WTC11 (cell line): Measurements from ENCODE around the gene SCUBE1.

Experiments
- ATF2 ChIP-seq: sonication (generic); formaldehyde crosslinking; IDR thresholded peaks from 2 replicates; pipeline ENCODE4 v1.8.1; 2022; ENCODE audit warnings: low read depth, missing genetic modification reagents, borderline replicate concordance
- ATF3 ChIP-seq: sonication (generic); formaldehyde crosslinking; conservative IDR thresholded peaks from 2 replicates; pipeline ENCODE4 v1.8.1; 2022; ENCODE audit warnings: mild to moderate bottlenecking, missing genetic modification reagents
- CTCF ChIP-seq: fragments of 200-600 bp; IDR thresholded peaks from 2 replicates; pipeline ENCODE4 v1.8.0; 2022; ENCODE audit warnings: antibody characterized with exemption
- ELF4 ChIP-seq: sonication (generic); formaldehyde crosslinking; IDR thresholded peaks from 2 replicates; pipeline ENCODE4 v1.8.1; 2022; ENCODE audit warnings: low read depth, mild to moderate bottlenecking, moderate library complexity, missing genetic modification reagents
- EMX1 ChIP-seq: fragments of 250-450 bp; sonication (Bioruptor Pico); IDR thresholded peaks from 2 replicates; pipeline ENCODE4 v1.8.0; 2021; ENCODE audit warnings: mild to moderate bottlenecking
- ERG ChIP-seq: fragments of 250-450 bp; sonication (Bioruptor Pico); IDR thresholded peaks from 2 replicates; pipeline ENCODE4 v1.8.0; 2021; ENCODE audit warnings: mild to moderate bottlenecking
- HMGXB4 ChIP-seq: sonication (generic); formaldehyde crosslinking; IDR thresholded peaks from 2 replicates; pipeline ENCODE4 v1.8.1; 2023; ENCODE audit warnings: mild to moderate bottlenecking, moderate library complexity, missing genetic modification reagents
- KAT7 ChIP-seq: sonication (generic); formaldehyde crosslinking; IDR thresholded peaks from 2 replicates; pipeline ENCODE4 v1.8.1; 2023; ENCODE audit warnings: missing genetic modification reagents, mild to moderate bottlenecking, borderline replicate concordance
- NR1H2 ChIP-seq: sonication (generic); formaldehyde crosslinking; IDR thresholded peaks from 2 replicates; pipeline ENCODE4 v1.9.0; 2021; ENCODE audit warnings: mild to moderate bottlenecking, moderate library complexity, missing genetic modification reagents
- TCF7 ChIP-seq: sonication (generic); formaldehyde crosslinking; IDR thresholded peaks from 2 replicates; pipeline ENCODE4 v1.8.0; 2022; ENCODE audit warnings: mild to moderate bottlenecking, low read depth, missing genetic modification reagents, moderate library complexity
- TP53 ChIP-seq: sonication (generic); formaldehyde crosslinking; IDR thresholded peaks from 2 replicates; pipeline ENCODE4 v1.8.1; 2023; ENCODE audit warnings: mild to moderate bottlenecking, missing genetic modification reagents
- USF1 ChIP-seq: sonication (generic); formaldehyde crosslinking; IDR thresholded peaks from 2 replicates; pipeline ENCODE4 v1.8.0; 2022; ENCODE audit warnings: mild to moderate bottlenecking, missing genetic modification reagents
- ZNF263 ChIP-seq: sonication (generic); formaldehyde crosslinking; IDR thresholded peaks from 2 replicates; pipeline ENCODE4 v1.8.1; 2022; ENCODE audit warnings: low read depth, mild to moderate bottlenecking, moderate library complexity, missing genetic modification reagents
- ZNF281 ChIP-seq: sonication (generic); formaldehyde crosslinking; IDR thresholded peaks from 2 replicates; pipeline ENCODE4 v1.8.0; 2023; ENCODE audit warnings: mild to moderate bottlenecking, missing genetic modification reagents

- no peak for TF ChIP-seq ATF2 (CRISPR knock-in tag)
- TF ChIP-seq ELF4 (CRISPR knock-in tag): no peak
- peak; percentile 49; the same call in 1 of the 2 replicates for TF ChIP-seq CTCF
- TF ChIP-seq NR1H2 (CRISPR knock-in tag): no peak
- no peak for TF ChIP-seq ZNF263
- TF ChIP-seq TP53 (CRISPR knock-in tag): no peak
- no peak for TF ChIP-seq HMGXB4 (CRISPR knock-in tag)
- no peak for TF ChIP-seq EMX1 (CRISPR knock-in tag)
- no peak for TF ChIP-seq ZNF281 (CRISPR knock-in tag)
- TF ChIP-seq KAT7 (CRISPR knock-in tag): no peak
- TF ChIP-seq ERG (CRISPR knock-in tag): no peak
- TF ChIP-seq USF1 (CRISPR knock-in tag): no peak
- no peak for TF ChIP-seq TCF7 (CRISPR knock-in tag)
- TF ChIP-seq ATF3 (CRISPR knock-in tag): no peak
Measured at GRCh38 chr22:43228330-43228729, 114.8 kb downstream of the SCUBE1 start.
